PFSK-1 (cell line): ENCODE data around the gene HIPK1.

Experiments
- FOXP2 ChIP-seq: optimal IDR thresholded peaks from 2 replicates; pipeline ENCODE3; 2011; ENCODE audit warnings: borderline replicate concordance, control low read depth, inconsistent platforms; ENCODE audit not compliant: insufficient read depth; ENCODE audit errors: extremely low read length, extremely low read depth
- POLR2AphosphoS5 ChIP-seq: IDR thresholded peaks from 2 replicates; pipeline ENCODE4 v1.6.1; 2012; ENCODE audit warnings: low read depth, mild to moderate bottlenecking, control low read depth, low read length, moderate library complexity
- SIN3A ChIP-seq: IDR thresholded peaks from 2 replicates; pipeline ENCODE4 v1.6.1; 2012; ENCODE audit warnings: mild to moderate bottlenecking, low read length, moderate library complexity, borderline replicate concordance; ENCODE audit not compliant: insufficient read depth
- TAF1 ChIP-seq: IDR thresholded peaks from 2 replicates; pipeline ENCODE4 v1.6.1; 2012; ENCODE audit warnings: low read length, control low read depth, borderline replicate concordance; ENCODE audit not compliant: insufficient read depth
- TF ChIP-seq, protein P1 (sequence below), 2 experiments: IDR thresholded peaks; 2 replicates each; pipeline versions ENCODE4 v1.6.1 to v1.8.0; 2011 to 2012; ENCODE audit warnings: low read depth in 2 of 2, low read length in 2 of 2, control low read depth in 1 of 2, inconsistent platforms in 1 of 2, mild to moderate bottlenecking in 1 of 2, moderate library complexity in 1 of 2; ENCODE audit not compliant: insufficient read depth in 1 of 2

HIPK1 gene

DNA sequence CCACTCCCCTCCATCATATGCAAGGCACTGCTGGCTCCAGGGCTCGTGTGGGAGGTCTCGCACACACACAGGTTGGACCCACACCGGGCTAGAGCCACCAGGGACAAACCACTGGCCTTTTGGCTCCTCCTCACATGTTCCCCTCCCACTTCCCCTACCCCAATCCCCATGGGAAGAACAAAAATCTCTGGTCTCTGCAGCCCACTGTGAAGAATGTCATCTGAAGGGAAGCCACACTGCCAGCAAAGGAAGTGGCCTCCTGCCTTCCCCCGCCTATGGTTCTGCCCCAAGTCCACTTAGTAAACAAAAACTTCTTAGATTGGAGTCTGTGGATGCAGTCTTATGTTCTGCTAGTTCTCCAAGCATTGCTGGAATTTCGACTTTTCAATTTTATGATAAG is 74.3 kb downstream of the HIPK1 start:
- TF ChIP-seq TAF1 = no peak
- no peak for TF ChIP-seq FOXP2
- TF ChIP-seq SIN3A = no peak

DNA sequence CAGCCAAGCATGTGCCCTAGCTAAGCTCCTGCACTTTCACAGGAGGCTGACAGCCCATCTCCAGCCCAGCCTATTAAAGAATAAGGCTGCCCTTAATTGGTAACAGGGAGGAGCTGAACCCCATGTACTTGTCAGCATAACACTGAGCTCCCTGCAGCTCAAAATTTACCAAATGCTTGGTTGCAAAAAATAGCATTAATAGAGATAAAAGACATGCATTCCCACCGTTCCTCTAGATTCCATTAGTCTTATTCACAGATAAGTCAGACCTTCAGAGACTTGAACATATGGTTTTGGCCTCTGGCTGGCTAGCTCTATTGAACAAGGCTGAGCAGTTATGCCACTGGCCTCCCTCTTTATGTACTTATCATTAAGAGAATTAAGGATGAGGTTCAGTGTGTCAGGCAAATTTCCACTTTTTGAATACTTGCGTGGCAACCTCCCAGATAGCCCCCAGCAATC is 79.4 kb downstream of the HIPK1 start:
- TF ChIP-seq TAF1 (no peak), FOXP2 (no peak), POLR2AphosphoS5 (no peak), SIN3A (no peak)
- TF ChIP-seq, protein P1, sequence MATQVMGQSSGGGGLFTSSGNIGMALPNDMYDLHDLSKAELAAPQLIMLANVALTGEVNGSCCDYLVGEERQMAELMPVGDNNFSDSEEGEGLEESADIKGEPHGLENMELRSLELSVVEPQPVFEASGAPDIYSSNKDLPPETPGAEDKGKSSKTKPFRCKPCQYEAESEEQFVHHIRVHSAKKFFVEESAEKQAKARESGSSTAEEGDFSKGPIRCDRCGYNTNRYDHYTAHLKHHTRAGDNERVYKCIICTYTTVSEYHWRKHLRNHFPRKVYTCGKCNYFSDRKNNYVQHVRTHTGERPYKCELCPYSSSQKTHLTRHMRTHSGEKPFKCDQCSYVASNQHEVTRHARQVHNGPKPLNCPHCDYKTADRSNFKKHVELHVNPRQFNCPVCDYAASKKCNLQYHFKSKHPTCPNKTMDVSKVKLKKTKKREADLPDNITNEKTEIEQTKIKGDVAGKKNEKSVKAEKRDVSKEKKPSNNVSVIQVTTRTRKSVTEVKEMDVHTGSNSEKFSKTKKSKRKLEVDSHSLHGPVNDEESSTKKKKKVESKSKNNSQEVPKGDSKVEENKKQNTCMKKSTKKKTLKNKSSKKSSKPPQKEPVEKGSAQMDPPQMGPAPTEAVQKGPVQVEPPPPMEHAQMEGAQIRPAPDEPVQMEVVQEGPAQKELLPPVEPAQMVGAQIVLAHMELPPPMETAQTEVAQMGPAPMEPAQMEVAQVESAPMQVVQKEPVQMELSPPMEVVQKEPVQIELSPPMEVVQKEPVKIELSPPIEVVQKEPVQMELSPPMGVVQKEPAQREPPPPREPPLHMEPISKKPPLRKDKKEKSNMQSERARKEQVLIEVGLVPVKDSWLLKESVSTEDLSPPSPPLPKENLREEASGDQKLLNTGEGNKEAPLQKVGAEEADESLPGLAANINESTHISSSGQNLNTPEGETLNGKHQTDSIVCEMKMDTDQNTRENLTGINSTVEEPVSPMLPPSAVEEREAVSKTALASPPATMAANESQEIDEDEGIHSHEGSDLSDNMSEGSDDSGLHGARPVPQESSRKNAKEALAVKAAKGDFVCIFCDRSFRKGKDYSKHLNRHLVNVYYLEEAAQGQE (IDR thresholded peaks at IDR 0.05; ENCODE audit: insufficient read depth in 1 of 2, low read depth in 2 of 2, low read length in 2 of 2) = no peak

DNA sequence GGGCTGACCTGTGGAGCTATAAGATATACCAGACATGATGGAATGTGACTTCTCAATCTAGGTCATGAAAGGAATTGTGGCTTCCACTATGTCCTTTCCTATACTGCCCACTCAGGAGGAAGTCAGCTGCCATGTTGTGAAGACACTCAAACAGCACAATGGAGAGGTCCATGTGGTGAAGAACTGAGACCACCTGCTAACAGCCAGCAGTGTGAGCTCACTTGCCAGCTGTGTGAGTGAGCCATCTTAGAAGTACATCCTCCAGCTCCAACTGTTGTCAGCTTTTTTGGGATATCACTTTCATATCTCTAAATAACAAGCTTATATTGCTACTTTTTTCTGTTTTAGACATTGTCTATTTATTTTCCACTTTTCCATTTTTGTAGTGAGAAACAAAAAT is 79.9 kb downstream of the HIPK1 start:
- TF ChIP-seq, protein P1 (IDR thresholded peaks at IDR 0.05; ENCODE audit: insufficient read depth in 1 of 2, low read depth in 2 of 2, low read length in 2 of 2) = no peak
- TF ChIP-seq FOXP2 = no peak
- no peak for TF ChIP-seq SIN3A
- no peak for TF ChIP-seq POLR2AphosphoS5
- TF ChIP-seq TAF1 = no peak

DNA sequence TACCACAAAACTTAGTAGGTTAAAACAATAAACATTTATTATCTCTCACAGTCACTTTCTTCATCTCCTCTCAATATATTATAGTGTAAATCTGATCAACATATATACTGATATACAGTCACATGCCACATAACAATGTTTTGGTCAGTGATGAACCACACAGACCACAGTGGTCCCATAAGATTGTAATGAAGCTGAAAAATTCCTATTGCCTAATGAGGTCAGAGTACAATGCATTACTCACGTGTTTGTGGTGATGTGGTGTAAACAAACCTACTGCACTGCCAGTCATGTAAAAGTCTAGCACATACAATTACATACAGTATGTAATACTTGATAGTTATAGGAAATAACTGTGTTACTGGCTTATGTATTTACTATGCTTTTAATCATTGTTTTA is 80.3 kb downstream of the HIPK1 start:
- TF ChIP-seq POLR2AphosphoS5 (no peak), FOXP2 (no peak), SIN3A (no peak), TAF1 (no peak)
- TF ChIP-seq, protein P1 (IDR thresholded peaks at IDR 0.05; ENCODE audit: insufficient read depth in 1 of 2, low read depth in 2 of 2, low read length in 2 of 2) = no peak

DNA sequence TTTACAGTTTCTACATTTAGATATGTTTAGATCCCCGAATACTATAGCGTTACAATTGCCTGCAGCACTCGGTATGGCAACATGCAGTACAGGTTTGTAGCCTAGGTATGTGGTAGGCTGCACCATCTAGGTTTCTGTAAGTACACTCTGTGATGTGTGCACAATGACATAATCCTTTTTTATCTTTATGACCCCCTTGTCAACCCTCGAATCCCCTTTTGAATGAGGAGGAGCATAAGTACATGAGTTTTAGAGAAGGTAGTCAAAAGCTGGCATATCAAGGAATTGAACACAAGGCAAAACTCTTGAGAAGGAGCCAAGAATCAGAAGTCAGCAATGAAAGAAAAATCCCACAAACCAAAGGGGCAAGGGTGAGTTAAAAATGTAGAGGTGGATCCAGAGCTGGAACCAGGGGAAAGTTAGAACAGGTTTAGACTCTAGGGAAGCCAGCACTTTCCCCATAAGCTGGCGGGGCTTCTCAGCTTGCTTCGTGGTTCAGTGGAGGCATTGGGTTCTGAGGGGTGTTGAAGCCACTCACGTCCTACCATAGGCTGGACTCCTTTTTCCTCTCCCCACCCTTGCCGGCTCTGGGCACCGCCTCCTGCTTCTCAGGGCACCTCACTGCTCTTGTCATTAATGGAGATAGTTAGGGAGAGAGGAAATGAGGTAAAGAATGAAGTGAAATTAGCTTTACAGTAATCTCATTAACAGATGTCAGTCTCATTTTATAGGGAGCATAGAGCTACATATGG is 81.5 kb downstream of the HIPK1 start:
- TF ChIP-seq POLR2AphosphoS5 (no peak), SIN3A (no peak), TAF1 (no peak), FOXP2 (no peak)
- TF ChIP-seq, protein P1 (IDR thresholded peaks at IDR 0.05; ENCODE audit: insufficient read depth in 1 of 2, low read depth in 2 of 2, low read length in 2 of 2) = no peak
